Stomach (tissue), 4 donors: ENCODE measurements around the gene L3MBTL4.

Experiments
- CTCF ChIP-seq, 7 experiments: fragments of 450-650 bp in 4 of 7; fragments of 200-600 bp in 3 of 7; sonication (generic) in 3 of 7; IDR thresholded peaks; one replicate each; pipeline ENCODE4 v1.5.1; 2016 to 2019; ENCODE audit warnings: antibody characterized with exemption in 7 of 7, control low read depth in 2 of 7, mild to moderate bottlenecking in 1 of 7
- EP300 ChIP-seq: sonication (generic); formaldehyde crosslinking; IDR thresholded peaks from one replicate; pipeline ENCODE4 v1.6.1; 2017; ENCODE audit warnings: antibody characterized with exemption
- POLR2A ChIP-seq, 4 donors: fragments of 450-650 bp; IDR thresholded peaks; one replicate each; pipeline ENCODE4 v1.6.1; 2016; ENCODE audit warnings: antibody characterized with exemption in 4 of 4, control low read depth in 2 of 4, mild to moderate bottlenecking in 1 of 4, moderate library complexity in 1 of 4
- POLR2AphosphoS5 ChIP-seq, 3 donors: sonication (generic); formaldehyde crosslinking; IDR thresholded peaks; one replicate each; pipeline ENCODE4 v1.6.1; 2016; ENCODE audit warnings: antibody characterized with exemption in 3 of 3

GRCh38 chr18:6340121-6340520 lies 74.6 kb downstream of the L3MBTL4 start:
- TF ChIP-seq POLR2AphosphoS5 (IDR thresholded peaks at IDR 0.05) (no peak), EP300 (no peak), CTCF (IDR thresholded peaks at IDR 0.05) (no peak), POLR2A (IDR thresholded peaks at IDR 0.05) (no peak)
